PC-9 (cell line): ENCODE data around the gene SYT11.

ENCODE experiments used
- CTCF ChIP-seq: fragments of 200-600 bp; sonication (generic); conservative IDR thresholded peaks from 2 replicates; pipeline ENCODE4 v1.6.1; 2017; ENCODE audit warnings: mixed run types, antibody characterized with exemption, mild to moderate bottlenecking, moderate library complexity
- EZH2 ChIP-seq: fragments of 200-600 bp; sonication (generic); IDR thresholded peaks from 2 replicates; pipeline ENCODE4 v1.8.0; 2017; ENCODE audit warnings: antibody characterized with exemption, low read depth

GRCh38 chr1:155880251-155880650, 20.9 kb downstream of the SYT11 start:
- TF ChIP-seq CTCF (no peak), EZH2 (no peak)
